ENCODE data around the gene NUCKS1. TPM values are rescaled to one million over a fixed set of nuclear protein-coding genes. Genes with fewer than 3 reads are reported as not detected.
A peak's percentile ranks its signal among the peaks of the same experiment; 100 is the strongest.

Gene NUCKS1
- polyA plus RNA-seq, 1 donor from 2014 or later, result 134 TPM

DNA sequence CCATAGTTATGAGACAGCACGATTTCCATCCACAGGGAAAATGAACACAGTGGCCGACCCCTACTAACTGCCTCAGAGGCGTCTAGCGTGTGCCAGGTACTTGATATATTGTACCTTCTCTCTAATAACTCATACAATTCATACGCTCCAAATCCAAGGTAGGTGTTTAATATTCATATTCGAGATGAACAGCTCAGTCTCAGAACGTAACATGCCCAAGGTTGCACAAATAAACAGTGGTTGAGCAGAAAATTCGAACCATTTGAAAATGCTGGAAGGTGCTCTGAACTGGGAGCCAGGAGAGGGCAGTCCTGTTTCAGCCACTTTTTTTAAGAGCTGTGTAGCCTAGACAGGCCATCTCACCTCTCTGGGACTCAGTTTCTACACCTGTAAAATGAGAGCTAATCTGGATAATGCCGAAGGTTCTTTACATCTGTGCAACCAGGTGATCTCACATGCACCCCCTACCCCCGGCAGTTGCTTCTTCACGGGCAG lies 77.5 kb downstream of the NUCKS1 start:
- H2AFZ ChIP-seq (ENCODE audit: low read depth, low read length), result no peak overlapping the region
- H3K4me2 ChIP-seq (ENCODE audit: low read length), result no peak overlapping the region
- no peaks in the 10 kb centered on the region for H3K9me3 ChIP-seq (ENCODE audit: low read length)
- no peaks in the 10 kb centered on the region for H3K27me3 ChIP-seq (ENCODE audit: insufficient read depth, low read depth, low read length)
- no peak overlapping the region for H3K27ac ChIP-seq (ENCODE audit: low read length)
- peaks cover 5% of the 10 kb centered on the region for H3F3A ChIP-seq (ENCODE audit: insufficient read depth, low read length, poor library complexity, severe bottlenecking)
- no peak overlapping the region for H3K9ac ChIP-seq (ENCODE audit: low read length)
- H3K79me2 ChIP-seq (replicated peaks; ENCODE audit: insufficient read depth, low read length), result peaks cover 3% of the 10 kb centered on the region
- no peaks in the 10 kb centered on the region for H3K36me3 ChIP-seq (ENCODE audit: insufficient read depth, low read length)
- no peaks in the 10 kb centered on the region for H4K20me1 ChIP-seq (ENCODE audit: insufficient read depth)
- no peaks in the 10 kb centered on the region for H3K9me2 ChIP-seq (ENCODE audit: insufficient read depth, low read length)
- TF ChIP-seq TAF1 (IDR thresholded peaks at IDR 0.05; ENCODE audit: low read depth) (no peak), POLR2AphosphoS5 (IDR thresholded peaks at IDR 0.05) (no peak), RAD21 (conservative IDR thresholded peaks at IDR 0.05) (no peak), EZH2 (IDR thresholded peaks at IDR 0.05; ENCODE audit: borderline replicate concordance, insufficient read depth, low read length, poor library complexity, severe bottlenecking) (no peak), MXI1 (conservative IDR thresholded peaks at IDR 0.05; ENCODE audit: poor library complexity, severe bottlenecking) (no peak), SMC3 (conservative IDR thresholded peaks at IDR 0.05; ENCODE audit: poor library complexity) (no peak), EP300 (conservative IDR thresholded peaks at IDR 0.05; ENCODE audit: poor library complexity, severe bottlenecking) (no peak)
- TF ChIP-seq, protein P1, sequence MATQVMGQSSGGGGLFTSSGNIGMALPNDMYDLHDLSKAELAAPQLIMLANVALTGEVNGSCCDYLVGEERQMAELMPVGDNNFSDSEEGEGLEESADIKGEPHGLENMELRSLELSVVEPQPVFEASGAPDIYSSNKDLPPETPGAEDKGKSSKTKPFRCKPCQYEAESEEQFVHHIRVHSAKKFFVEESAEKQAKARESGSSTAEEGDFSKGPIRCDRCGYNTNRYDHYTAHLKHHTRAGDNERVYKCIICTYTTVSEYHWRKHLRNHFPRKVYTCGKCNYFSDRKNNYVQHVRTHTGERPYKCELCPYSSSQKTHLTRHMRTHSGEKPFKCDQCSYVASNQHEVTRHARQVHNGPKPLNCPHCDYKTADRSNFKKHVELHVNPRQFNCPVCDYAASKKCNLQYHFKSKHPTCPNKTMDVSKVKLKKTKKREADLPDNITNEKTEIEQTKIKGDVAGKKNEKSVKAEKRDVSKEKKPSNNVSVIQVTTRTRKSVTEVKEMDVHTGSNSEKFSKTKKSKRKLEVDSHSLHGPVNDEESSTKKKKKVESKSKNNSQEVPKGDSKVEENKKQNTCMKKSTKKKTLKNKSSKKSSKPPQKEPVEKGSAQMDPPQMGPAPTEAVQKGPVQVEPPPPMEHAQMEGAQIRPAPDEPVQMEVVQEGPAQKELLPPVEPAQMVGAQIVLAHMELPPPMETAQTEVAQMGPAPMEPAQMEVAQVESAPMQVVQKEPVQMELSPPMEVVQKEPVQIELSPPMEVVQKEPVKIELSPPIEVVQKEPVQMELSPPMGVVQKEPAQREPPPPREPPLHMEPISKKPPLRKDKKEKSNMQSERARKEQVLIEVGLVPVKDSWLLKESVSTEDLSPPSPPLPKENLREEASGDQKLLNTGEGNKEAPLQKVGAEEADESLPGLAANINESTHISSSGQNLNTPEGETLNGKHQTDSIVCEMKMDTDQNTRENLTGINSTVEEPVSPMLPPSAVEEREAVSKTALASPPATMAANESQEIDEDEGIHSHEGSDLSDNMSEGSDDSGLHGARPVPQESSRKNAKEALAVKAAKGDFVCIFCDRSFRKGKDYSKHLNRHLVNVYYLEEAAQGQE (IDR thresholded peaks at IDR 0.05; ENCODE audit: borderline replicate concordance), result no peak
- TF ChIP-seq, protein P2, sequence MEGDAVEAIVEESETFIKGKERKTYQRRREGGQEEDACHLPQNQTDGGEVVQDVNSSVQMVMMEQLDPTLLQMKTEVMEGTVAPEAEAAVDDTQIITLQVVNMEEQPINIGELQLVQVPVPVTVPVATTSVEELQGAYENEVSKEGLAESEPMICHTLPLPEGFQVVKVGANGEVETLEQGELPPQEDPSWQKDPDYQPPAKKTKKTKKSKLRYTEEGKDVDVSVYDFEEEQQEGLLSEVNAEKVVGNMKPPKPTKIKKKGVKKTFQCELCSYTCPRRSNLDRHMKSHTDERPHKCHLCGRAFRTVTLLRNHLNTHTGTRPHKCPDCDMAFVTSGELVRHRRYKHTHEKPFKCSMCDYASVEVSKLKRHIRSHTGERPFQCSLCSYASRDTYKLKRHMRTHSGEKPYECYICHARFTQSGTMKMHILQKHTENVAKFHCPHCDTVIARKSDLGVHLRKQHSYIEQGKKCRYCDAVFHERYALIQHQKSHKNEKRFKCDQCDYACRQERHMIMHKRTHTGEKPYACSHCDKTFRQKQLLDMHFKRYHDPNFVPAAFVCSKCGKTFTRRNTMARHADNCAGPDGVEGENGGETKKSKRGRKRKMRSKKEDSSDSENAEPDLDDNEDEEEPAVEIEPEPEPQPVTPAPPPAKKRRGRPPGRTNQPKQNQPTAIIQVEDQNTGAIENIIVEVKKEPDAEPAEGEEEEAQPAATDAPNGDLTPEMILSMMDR (IDR thresholded peaks at IDR 0.05; ENCODE audit: poor library complexity, severe bottlenecking), result no peak
- H3K4me3 ChIP-seq (ENCODE audit: low read length), result no peak overlapping the region

DNA sequence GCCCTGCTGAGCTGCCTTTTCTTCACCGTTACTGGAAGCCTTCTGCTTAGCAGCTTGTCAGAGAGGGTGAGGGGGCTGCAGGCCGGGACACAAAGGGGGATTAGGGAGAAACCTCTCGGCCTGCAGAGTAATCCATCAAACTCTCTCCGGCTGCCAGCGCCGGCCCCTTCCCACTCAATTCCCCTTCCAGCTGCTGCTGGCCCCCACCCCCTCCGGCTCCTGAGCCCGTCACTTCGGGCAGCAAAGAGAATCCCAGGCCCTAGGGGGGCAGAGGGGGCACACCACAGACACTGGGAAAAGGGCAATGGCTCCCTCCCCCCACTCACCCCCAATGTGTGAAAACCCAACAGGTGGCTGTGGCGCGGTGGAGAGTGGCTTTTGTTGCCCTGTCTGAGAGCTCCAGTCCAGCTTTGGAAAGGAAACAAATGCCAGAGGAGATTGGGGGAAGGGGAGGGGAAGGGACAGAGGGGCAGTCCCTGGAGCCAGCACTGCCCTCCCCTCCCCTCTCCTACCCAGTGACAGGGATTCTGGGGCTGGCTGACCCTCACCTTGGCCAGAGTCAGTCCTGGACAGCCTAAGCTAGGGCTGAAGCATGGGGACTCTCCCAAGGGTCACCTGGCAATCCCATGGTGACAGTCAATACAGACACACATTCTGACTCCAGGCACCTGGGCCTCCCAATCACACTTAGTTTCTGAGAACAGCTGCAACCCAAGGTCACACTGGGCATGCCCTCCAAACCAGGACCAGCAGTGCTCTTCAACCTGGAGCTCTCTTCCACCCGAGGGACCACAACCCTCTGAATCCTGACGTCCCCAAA lies 79.2 kb downstream of the NUCKS1 start:
- H3K79me2 ChIP-seq (replicated peaks; ENCODE audit: insufficient read depth, low read length), result peaks cover 3% of the 10 kb centered on the region
- no peak overlapping the region for H3K27ac ChIP-seq (ENCODE audit: low read length)
- H3F3A ChIP-seq (ENCODE audit: insufficient read depth, low read length, poor library complexity, severe bottlenecking), result peaks cover 5% of the 10 kb centered on the region
- H4K20me1 ChIP-seq (ENCODE audit: insufficient read depth), result no peaks in the 10 kb centered on the region
- no peaks in the 10 kb centered on the region for H3K36me3 ChIP-seq (ENCODE audit: insufficient read depth, low read length)
- peak overlapping the region; percentile 16 for H3K9ac ChIP-seq (ENCODE audit: low read length)
- H3K9me3 ChIP-seq (ENCODE audit: low read length), result no peaks in the 10 kb centered on the region
- H3K4me2 ChIP-seq (ENCODE audit: low read length), result no peak overlapping the region
- no peaks in the 10 kb centered on the region for H3K9me2 ChIP-seq (ENCODE audit: insufficient read depth, low read length)
- TF ChIP-seq, protein P2 (IDR thresholded peaks at IDR 0.05; ENCODE audit: poor library complexity, severe bottlenecking), result no peak
- TF ChIP-seq POLR2AphosphoS5 (IDR thresholded peaks at IDR 0.05), result no peak
- TF ChIP-seq TAF1 (IDR thresholded peaks at IDR 0.05; ENCODE audit: low read depth), result no peak
- no peak for TF ChIP-seq SMC3 (conservative IDR thresholded peaks at IDR 0.05; ENCODE audit: poor library complexity)
- TF ChIP-seq EP300 (conservative IDR thresholded peaks at IDR 0.05; ENCODE audit: poor library complexity, severe bottlenecking), result no peak
- no peak for TF ChIP-seq MXI1 (conservative IDR thresholded peaks at IDR 0.05; ENCODE audit: poor library complexity, severe bottlenecking)
- TF ChIP-seq RAD21 (conservative IDR thresholded peaks at IDR 0.05), result no peak
- no peak for TF ChIP-seq EZH2 (IDR thresholded peaks at IDR 0.05; ENCODE audit: borderline replicate concordance, insufficient read depth, low read length, poor library complexity, severe bottlenecking)
- H2AFZ ChIP-seq (ENCODE audit: low read depth, low read length), result no peak overlapping the region
- H3K27me3 ChIP-seq (ENCODE audit: insufficient read depth, low read depth, low read length), result no peaks in the 10 kb centered on the region
- no peak overlapping the region for H3K4me3 ChIP-seq (ENCODE audit: low read length)

All from neural cell (in vitro differentiated cells).